Measurements from ENCODE around the gene FKBP10.

FKBP10 gene

GRCh38 chr17:41863074-41863848, 50.5 kb downstream of the FKBP10 start:
- Histone ChIP-seq H3K9ac (ENCODE audit: low read length) (peak overlapping the region; percentile 77), H3K27me3 (ENCODE audit: control insufficient read depth in 1 of 2, insufficient read depth in 2 of 2, low read length in 2 of 2) (no peaks in the 10 kb centered on the region), H3K4me3 (ENCODE audit: low read depth in 1 of 2, low read length in 2 of 2) (peak overlapping the region; percentile 20 to 81), H3K27ac (ENCODE audit: low read depth, low read length) (no peak overlapping the region), H3K9me3 (ENCODE audit: low read length) (no peaks in the 10 kb centered on the region), H3K4me1 (ENCODE audit: insufficient read depth, low read length) (peaks cover 19% of the 10 kb centered on the region), H3K36me3 (ENCODE audit: insufficient read depth, low read length) (peaks cover 9% of the 10 kb centered on the region)

DNA sequence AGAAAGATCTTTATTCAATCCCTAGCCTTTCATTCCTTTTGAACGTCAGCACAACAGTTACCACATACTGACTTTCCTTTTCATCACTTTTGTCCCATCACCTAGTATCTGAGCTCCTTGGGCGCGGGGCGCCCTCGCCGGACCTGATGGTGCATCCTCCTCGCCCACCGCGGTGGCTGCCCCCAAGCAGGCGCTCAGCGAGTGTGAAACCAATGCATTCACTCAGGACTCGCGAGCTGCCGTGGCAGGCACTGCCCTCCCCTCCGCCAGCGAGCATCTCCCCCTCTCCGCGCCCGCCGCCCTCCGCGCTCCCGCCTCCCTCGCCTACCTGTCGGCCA, 51.7 kb downstream of the FKBP10 start:
- H3K4me1 ChIP-seq (ENCODE audit: insufficient read depth, low read length) = peaks cover 19% of the 10 kb centered on the region
- no peaks in the 10 kb centered on the region for H3K9me3 ChIP-seq (ENCODE audit: low read length)
- peaks cover 18% of the 10 kb centered on the region for H3K36me3 ChIP-seq (ENCODE audit: insufficient read depth, low read length)
- H3K27me3 ChIP-seq (ENCODE audit: control insufficient read depth in 1 of 2, insufficient read depth in 2 of 2, low read length in 2 of 2) = no peaks in the 10 kb centered on the region
- peak overlapping the region; percentile 81 to 92 for H3K4me3 ChIP-seq (ENCODE audit: low read depth in 1 of 2, low read length in 2 of 2)
- peak overlapping the region; percentile 77 for H3K9ac ChIP-seq (ENCODE audit: low read length)
- peak overlapping the region; percentile 84 for H3K27ac ChIP-seq (ENCODE audit: low read depth, low read length)

- no peaks in the 10 kb centered on the region for H3K27me3 ChIP-seq (ENCODE audit: control insufficient read depth in 1 of 2, insufficient read depth in 2 of 2, low read length in 2 of 2)
- H3K36me3 ChIP-seq (ENCODE audit: insufficient read depth, low read length) = peaks cover 19% of the 10 kb centered on the region
- H3K9ac ChIP-seq (ENCODE audit: low read length) = peak within 1 kb of the TSS; percentile 77
- peak within 1 kb of the TSS; percentile 84 for H3K27ac ChIP-seq (ENCODE audit: low read depth, low read length)
- H3K4me1 ChIP-seq (ENCODE audit: insufficient read depth, low read length) = peaks cover 19% of the 10 kb centered on the region
- no peaks in the 10 kb centered on the region for H3K9me3 ChIP-seq (ENCODE audit: low read length)
- peak within 1 kb of the TSS; percentile 81 to 92 for H3K4me3 ChIP-seq (ENCODE audit: low read depth in 1 of 2, low read length in 2 of 2)
Measured at GRCh38 chr17:41864836-41865595, 52.2 kb downstream of the FKBP10 start, which contains the start of gene KLHL11. KLHL11 (minus strand) TSS chr17:41865423; CDS start chr17:41865370, 53 bp downstream.

GRCh38 chr17:41865596-41865893, 52.7 kb downstream of the FKBP10 start:
- Histone ChIP-seq H3K9me3 (ENCODE audit: low read length) (no peaks in the 10 kb centered on the region), H3K27ac (ENCODE audit: low read depth, low read length) (peak overlapping the region; percentile 58), H3K36me3 (ENCODE audit: insufficient read depth, low read length) (peaks cover 24% of the 10 kb centered on the region), H3K27me3 (ENCODE audit: control insufficient read depth in 1 of 2, insufficient read depth in 2 of 2, low read length in 2 of 2) (no peaks in the 10 kb centered on the region), H3K4me1 (ENCODE audit: insufficient read depth, low read length) (peaks cover 19% of the 10 kb centered on the region), H3K9ac (ENCODE audit: low read length) (no peak overlapping the region), H3K4me3 (ENCODE audit: low read depth in 1 of 2, low read length in 2 of 2) (peak overlapping the region in 1 of 2 donors; percentile 43)

GRCh38 chr17:41868568-41868967, 55.8 kb downstream of the FKBP10 start:
- Histone ChIP-seq H3K9me3 (ENCODE audit: low read length) (no peaks in the 10 kb centered on the region), H3K27ac (ENCODE audit: low read depth, low read length) (no peak overlapping the region), H3K27me3 (ENCODE audit: control insufficient read depth in 1 of 2, insufficient read depth in 2 of 2, low read length in 2 of 2) (no peaks in the 10 kb centered on the region), H3K4me3 (ENCODE audit: low read depth in 1 of 2, low read length in 2 of 2) (no peak overlapping the region), H3K36me3 (ENCODE audit: insufficient read depth, low read length) (peaks cover 44% of the 10 kb centered on the region), H3K4me1 (ENCODE audit: insufficient read depth, low read length) (peaks cover 8% of the 10 kb centered on the region), H3K9ac (ENCODE audit: low read length) (no peak overlapping the region)

GRCh38 chr17:41869426-41869825, 56.6 kb downstream of the FKBP10 start:
- peaks cover 52% of the 10 kb centered on the region for H3K36me3 ChIP-seq (ENCODE audit: insufficient read depth, low read length)
- H3K9ac ChIP-seq (ENCODE audit: low read length) = no peak overlapping the region
- H3K27me3 ChIP-seq (ENCODE audit: control insufficient read depth in 1 of 2, insufficient read depth in 2 of 2, low read length in 2 of 2) = no peaks in the 10 kb centered on the region
- no peak overlapping the region for H3K4me3 ChIP-seq (ENCODE audit: low read depth in 1 of 2, low read length in 2 of 2)
- no peaks in the 10 kb centered on the region for H3K9me3 ChIP-seq (ENCODE audit: low read length)
- no peaks in the 10 kb centered on the region for H3K4me1 ChIP-seq (ENCODE audit: insufficient read depth, low read length)
- H3K27ac ChIP-seq (ENCODE audit: low read depth, low read length) = no peak overlapping the region

DNA sequence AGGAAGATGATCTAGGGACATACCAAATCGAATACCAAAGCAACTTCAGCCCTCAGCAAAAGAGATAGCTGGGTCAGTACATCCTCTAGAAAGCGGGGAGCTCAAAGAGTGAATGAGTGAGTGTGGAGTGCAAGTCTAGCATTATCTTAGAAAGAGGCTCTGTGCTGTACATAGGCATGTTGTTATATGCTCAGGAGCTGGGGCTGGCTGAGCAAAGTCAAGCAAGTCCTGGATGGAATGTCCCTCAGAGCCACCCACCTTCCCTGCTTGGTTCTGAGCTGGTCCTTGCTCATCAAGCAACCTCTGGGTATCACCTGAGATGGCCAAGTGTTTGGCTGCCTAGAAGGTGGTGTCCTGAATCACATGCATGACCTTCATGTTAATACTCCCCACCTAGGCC, 57.3 kb downstream of the FKBP10 start:
- H3K27ac ChIP-seq (ENCODE audit: low read depth, low read length) = no peak overlapping the region
- H3K4me3 ChIP-seq (ENCODE audit: low read depth in 1 of 2, low read length in 2 of 2) = no peak overlapping the region
- H3K36me3 ChIP-seq (ENCODE audit: insufficient read depth, low read length) = peaks cover 52% of the 10 kb centered on the region
- H3K27me3 ChIP-seq (ENCODE audit: control insufficient read depth in 1 of 2, insufficient read depth in 2 of 2, low read length in 2 of 2) = no peaks in the 10 kb centered on the region
- no peaks in the 10 kb centered on the region for H3K4me1 ChIP-seq (ENCODE audit: insufficient read depth, low read length)
- no peaks in the 10 kb centered on the region for H3K9me3 ChIP-seq (ENCODE audit: low read length)
- H3K9ac ChIP-seq (ENCODE audit: low read length) = no peak overlapping the region

GRCh38 chr17:41870627-41871026, 57.8 kb downstream of the FKBP10 start:
- peaks cover 52% of the 10 kb centered on the region for H3K36me3 ChIP-seq (ENCODE audit: insufficient read depth, low read length)
- H3K27me3 ChIP-seq (ENCODE audit: control insufficient read depth in 1 of 2, insufficient read depth in 2 of 2, low read length in 2 of 2) = no peaks in the 10 kb centered on the region
- H3K27ac ChIP-seq (ENCODE audit: low read depth, low read length) = no peak overlapping the region
- no peak overlapping the region for H3K9ac ChIP-seq (ENCODE audit: low read length)
- no peaks in the 10 kb centered on the region for H3K9me3 ChIP-seq (ENCODE audit: low read length)
- no peak overlapping the region for H3K4me3 ChIP-seq (ENCODE audit: low read depth in 1 of 2, low read length in 2 of 2)
- no peaks in the 10 kb centered on the region for H3K4me1 ChIP-seq (ENCODE audit: insufficient read depth, low read length)

DNA sequence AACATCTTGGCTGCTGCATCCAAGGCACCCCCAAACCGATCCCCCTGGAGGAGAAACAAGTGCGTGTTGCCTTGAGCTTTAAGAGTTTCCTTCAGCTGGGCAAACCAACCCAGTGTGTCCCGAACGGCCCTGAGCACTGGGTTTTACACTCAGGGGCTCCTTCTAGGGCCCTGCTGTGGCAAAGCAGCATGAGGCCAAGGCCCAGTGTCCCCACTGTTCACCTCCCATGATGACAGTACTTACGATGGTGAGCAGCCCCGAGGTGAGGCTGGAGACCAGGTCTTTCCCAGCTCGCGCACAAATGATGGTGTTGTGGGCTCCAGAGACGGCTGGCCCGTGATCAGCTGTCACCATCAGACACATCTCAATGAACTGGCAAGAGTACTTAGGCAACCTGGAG, 59.0 kb downstream of the FKBP10 start:
- H3K36me3 ChIP-seq (ENCODE audit: insufficient read depth, low read length) = peaks cover 54% of the 10 kb centered on the region
- no peak overlapping the region for H3K4me3 ChIP-seq (ENCODE audit: low read depth in 1 of 2, low read length in 2 of 2)
- no peak overlapping the region for H3K9ac ChIP-seq (ENCODE audit: low read length)

More for the DNA sequence above, 59.0 kb downstream of the FKBP10 start:
- Histone ChIP-seq H3K4me1 (ENCODE audit: insufficient read depth, low read length) (no peaks in the 10 kb centered on the region), H3K27ac (ENCODE audit: low read depth, low read length) (no peak overlapping the region), H3K9me3 (ENCODE audit: low read length) (no peaks in the 10 kb centered on the region), H3K27me3 (ENCODE audit: control insufficient read depth in 1 of 2, insufficient read depth in 2 of 2, low read length in 2 of 2) (no peaks in the 10 kb centered on the region)

Data from muscle layer of colon (tissue), 2 donors.